Mucosa of rectum (tissue), 2 donors: Measurements from ENCODE around the gene ADGRB3.

Experiments used
- H3K27ac ChIP-seq, 2 donors: one replicate each; pipeline ENCODE4 v1.7.0; 2013; ENCODE audit warnings: inconsistent platforms in 2 of 2, low read depth in 2 of 2, low read length in 2 of 2
- H3K27me3 ChIP-seq, 2 donors: one replicate each; pipeline ENCODE4 v1.7.0; 2013; ENCODE audit warnings: low read length in 2 of 2; ENCODE audit not compliant: control insufficient read depth in 2 of 2, insufficient read depth in 2 of 2
- H3K36me3 ChIP-seq, 2 donors: one replicate each; pipeline ENCODE4 v1.7.0; 2013; ENCODE audit warnings: low read length in 2 of 2; ENCODE audit not compliant: control insufficient read depth in 2 of 2, insufficient read depth in 2 of 2
- H3K4me1 ChIP-seq, 2 donors: one replicate each; pipeline ENCODE4 v1.7.0; 2013; ENCODE audit warnings: low read length in 2 of 2, mild to moderate bottlenecking in 1 of 2; ENCODE audit not compliant: control insufficient read depth in 2 of 2, insufficient read depth in 2 of 2
- H3K4me3 ChIP-seq, 2 donors: one replicate each; pipeline ENCODE4 v1.7.0; 2013; ENCODE audit warnings: low read length in 2 of 2
- H3K9ac ChIP-seq, 2 donors: one replicate each; pipeline ENCODE4 v1.7.0; 2013; ENCODE audit warnings: low read length in 2 of 2, low read depth in 1 of 2, mild to moderate bottlenecking in 1 of 2
- H3K9me3 ChIP-seq, 2 donors: one replicate each; pipeline ENCODE4 v1.7.0; 2013; ENCODE audit warnings: low read length in 2 of 2; ENCODE audit not compliant: control insufficient read depth in 2 of 2
- donor health status: healthy.
- donor health status: Normal muscosa, but diverticular disease.

The ADGRB3 gene

GRCh38 chr6:68634726-68635411 is at the start of gene ADGRB3:
TSS of gene ADGRB3 (plus strand) at chr6:68635282. CDS start at chr6:68638676, 3,394 bp downstream.
- Histone ChIP-seq H3K9me3 (no peaks in the 10 kb centered on the region), H3K27me3 (peaks cover 15 to 18% of the 10 kb centered on the region in 2 donors), H3K4me3 (peak within 1 kb of the TSS; percentile 74 to 76), H3K4me1 (no peaks in the 10 kb centered on the region), H3K9ac (peak within 1 kb of the TSS in 1 of 2 donors; percentile 53), H3K27ac (peak within 1 kb of the TSS; percentile 12 to 26), H3K36me3 (no peaks in the 10 kb centered on the region)

DNA sequence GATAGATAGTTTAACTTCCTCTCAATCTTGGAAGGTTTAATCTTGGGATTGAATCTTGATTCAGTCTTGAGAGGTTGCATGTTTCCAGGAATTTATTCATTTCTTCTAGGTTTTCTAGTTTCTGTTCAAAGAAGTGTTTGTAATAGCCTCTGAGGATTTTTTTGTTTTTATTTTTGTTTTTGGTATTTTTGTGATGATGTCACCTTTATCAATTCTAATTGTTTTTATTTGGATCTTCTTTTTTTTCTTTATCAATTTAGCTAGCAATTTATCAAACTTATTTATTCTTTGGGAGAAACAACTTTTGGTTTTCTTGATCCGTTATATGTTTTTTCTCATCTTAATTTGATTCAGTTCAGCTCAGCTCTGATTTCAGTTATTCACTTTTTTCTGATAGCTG is 41.5 kb upstream of the ADGRB3 start:
- Histone ChIP-seq H3K27ac (no peak overlapping the region), H3K4me3 (no peak overlapping the region), H3K27me3 (no peaks in the 10 kb centered on the region), H3K36me3 (no peaks in the 10 kb centered on the region), H3K4me1 (no peaks in the 10 kb centered on the region), H3K9ac (no peak overlapping the region), H3K9me3 (peaks cover 0 to 3% of the 10 kb centered on the region in 2 donors)

DNA sequence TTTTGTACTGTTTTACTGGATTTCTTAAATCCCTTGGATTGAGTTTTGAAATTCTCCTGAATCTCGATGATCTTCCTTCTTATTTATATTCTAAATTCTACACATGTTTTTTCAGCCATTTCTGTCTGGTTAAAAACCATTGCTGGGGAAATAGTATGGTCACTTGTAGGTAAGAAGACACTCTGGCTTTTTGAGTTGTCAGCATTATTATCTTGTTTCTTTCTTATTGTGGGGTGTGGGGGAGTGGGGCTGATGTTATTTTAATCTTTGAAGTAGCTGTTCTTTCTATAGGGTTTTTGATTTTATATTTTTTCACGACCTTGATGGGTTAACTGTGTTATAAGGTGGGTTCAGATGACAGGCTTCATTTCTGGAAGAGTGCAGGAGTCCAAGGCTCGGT is 37.4 kb upstream of the ADGRB3 start:
- Histone ChIP-seq H3K9ac (no peak overlapping the region), H3K27me3 (no peaks in the 10 kb centered on the region), H3K4me1 (no peaks in the 10 kb centered on the region), H3K9me3 (no peaks in the 10 kb centered on the region), H3K36me3 (no peaks in the 10 kb centered on the region), H3K27ac (no peak overlapping the region), H3K4me3 (no peak overlapping the region)

DNA sequence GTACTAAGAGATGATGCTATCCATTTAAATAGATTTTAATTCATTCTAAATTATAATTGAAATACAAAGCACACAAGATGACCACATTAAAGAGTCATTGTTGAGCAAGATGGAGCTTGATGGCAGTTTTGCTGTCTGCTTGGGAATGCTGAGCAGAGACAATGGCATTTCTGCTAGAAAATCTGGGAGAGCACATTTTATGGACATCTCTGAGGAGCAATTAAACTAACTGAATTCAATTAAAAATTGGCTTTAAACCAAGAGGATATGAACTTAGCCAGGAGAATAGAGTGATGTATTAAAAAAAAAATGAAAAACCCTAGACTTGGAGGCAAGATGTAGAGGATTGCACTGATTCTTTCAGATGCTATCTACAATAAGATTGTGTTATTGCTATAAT is 19.1 kb upstream of the ADGRB3 start:
- H3K4me3 ChIP-seq: no peak overlapping the region
- H3K36me3 ChIP-seq: no peaks in the 10 kb centered on the region
- H3K9ac ChIP-seq: no peak overlapping the region
- no peaks in the 10 kb centered on the region for H3K9me3 ChIP-seq
- H3K4me1 ChIP-seq: no peaks in the 10 kb centered on the region
- H3K27me3 ChIP-seq: no peaks in the 10 kb centered on the region
- H3K27ac ChIP-seq: no peak overlapping the region

GRCh38 chr6:68625998-68626397 is 9.1 kb upstream of the ADGRB3 start:
- no peak overlapping the region for H3K27ac ChIP-seq
- no peaks in the 10 kb centered on the region for H3K27me3 ChIP-seq
- H3K9ac ChIP-seq: no peak overlapping the region
- no peak overlapping the region for H3K4me3 ChIP-seq
- no peaks in the 10 kb centered on the region for H3K36me3 ChIP-seq
- H3K9me3 ChIP-seq: no peaks in the 10 kb centered on the region
- no peaks in the 10 kb centered on the region for H3K4me1 ChIP-seq

- Histone ChIP-seq H3K9me3 (no peaks in the 10 kb centered on the region), H3K27me3 (no peaks in the 10 kb centered on the region), H3K9ac (no peak overlapping the region), H3K27ac (no peak overlapping the region), H3K36me3 (no peaks in the 10 kb centered on the region), H3K4me1 (no peaks in the 10 kb centered on the region), H3K4me3 (no peak overlapping the region)
Measured at GRCh38 chr6:68628161-68628560, 6.9 kb upstream of the ADGRB3 start.

- Histone ChIP-seq H3K27me3 (peaks cover 12 to 17% of the 10 kb centered on the region in 2 donors), H3K4me1 (no peaks in the 10 kb centered on the region), H3K9ac (no peak overlapping the region), H3K36me3 (no peaks in the 10 kb centered on the region), H3K9me3 (no peaks in the 10 kb centered on the region), H3K27ac (no peak overlapping the region), H3K4me3 (no peak overlapping the region)
Measured at GRCh38 chr6:68632734-68633133, 2.3 kb upstream of the ADGRB3 start.

DNA sequence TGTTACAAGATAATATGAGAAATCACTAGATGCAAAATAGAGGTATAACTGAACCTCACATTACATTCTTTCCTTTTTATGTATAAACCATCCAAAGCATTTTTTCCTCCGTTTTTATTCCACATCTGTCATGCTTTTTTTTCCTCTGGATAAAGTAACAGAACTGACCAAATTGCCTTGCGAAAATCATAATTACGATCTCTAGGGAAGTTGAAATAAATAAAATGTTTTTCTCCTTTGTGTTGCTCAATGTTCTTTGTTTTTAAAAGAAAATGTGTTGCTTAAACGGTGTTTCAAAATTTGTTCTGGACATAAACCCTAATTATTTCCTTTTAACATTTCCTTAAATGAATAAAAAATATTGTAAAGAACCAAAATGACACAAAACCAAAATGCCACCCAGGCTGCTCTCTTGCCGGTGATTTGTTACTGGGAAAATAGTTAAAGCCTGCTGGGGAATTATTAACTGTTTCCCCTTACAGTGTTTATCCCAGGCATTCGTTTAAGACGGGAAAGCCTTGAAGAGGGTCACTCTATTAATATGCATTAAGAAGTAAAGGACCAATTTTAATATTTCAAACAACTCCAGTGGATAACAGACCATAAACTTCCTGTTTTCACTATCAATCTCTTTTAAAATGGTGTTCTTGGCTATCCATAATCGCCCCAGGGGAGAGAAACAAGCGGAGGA is 1.7 kb upstream of the ADGRB3 start:
- Histone ChIP-seq H3K27me3 (peaks cover 15 to 18% of the 10 kb centered on the region in 2 donors), H3K27ac (no peak overlapping the region)

DNA sequence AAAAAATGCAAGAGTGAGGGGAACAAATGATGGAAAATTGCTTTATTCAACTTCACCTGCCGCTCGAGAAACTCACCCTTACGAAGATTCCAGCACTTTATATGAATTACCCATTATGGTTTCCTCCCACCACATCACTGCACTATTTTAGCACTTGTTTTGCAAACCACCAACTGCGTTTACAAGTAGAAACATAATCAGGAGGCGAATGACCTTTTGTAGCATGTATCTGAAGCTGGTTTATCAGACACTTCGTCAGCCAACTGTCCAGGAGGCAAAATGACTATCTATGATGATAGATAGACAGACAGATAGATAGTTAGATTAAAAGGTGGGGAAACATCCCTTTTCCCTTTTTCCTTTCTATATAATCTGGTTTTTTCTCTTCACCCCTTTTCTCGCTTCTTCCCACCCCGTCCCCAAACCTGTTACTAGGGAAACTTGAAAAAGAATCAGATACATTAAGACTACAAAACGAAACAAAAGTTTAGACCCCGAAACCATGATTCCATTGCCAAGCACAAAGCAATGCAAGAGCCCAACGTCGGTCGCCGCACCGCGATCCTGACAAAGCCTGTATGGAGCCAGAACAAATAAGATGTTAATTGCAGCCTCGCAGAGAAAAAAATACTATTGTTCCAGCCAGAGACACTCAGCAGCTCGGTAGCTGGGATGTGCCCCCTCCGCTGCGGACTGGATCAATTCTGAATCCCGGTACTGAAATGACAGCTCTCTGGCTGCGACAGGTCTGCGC is 933 bp upstream of the ADGRB3 start:
- H3K27me3 ChIP-seq: peaks cover 15 to 18% of the 10 kb centered on the region in 2 donors
- H3K4me3 ChIP-seq: peak overlapping the region; percentile 74 to 76
- H3K36me3 ChIP-seq: no peaks in the 10 kb centered on the region
- H3K9me3 ChIP-seq: no peaks in the 10 kb centered on the region
- no peaks in the 10 kb centered on the region for H3K4me1 ChIP-seq
- peak overlapping the region in 1 of 2 donors; percentile 5 for H3K9ac ChIP-seq
- H3K27ac ChIP-seq: peak overlapping the region; percentile 12 to 26

More for the DNA sequence above, 1.7 kb upstream of the ADGRB3 start:
- peak overlapping the region; percentile 6 to 76 for H3K4me3 ChIP-seq
- H3K9me3 ChIP-seq: no peaks in the 10 kb centered on the region
- H3K4me1 ChIP-seq: no peaks in the 10 kb centered on the region
- no peak overlapping the region for H3K9ac ChIP-seq
- H3K36me3 ChIP-seq: no peaks in the 10 kb centered on the region

GRCh38 chr6:68635412-68635705 is 277 bp downstream of the ADGRB3 start:
- peak overlapping the region in 1 of 2 donors; percentile 53 for H3K9ac ChIP-seq
- no peaks in the 10 kb centered on the region for H3K9me3 ChIP-seq
- H3K27ac ChIP-seq: peak overlapping the region in 1 of 2 donors; percentile 13
- H3K36me3 ChIP-seq: no peaks in the 10 kb centered on the region
- peak overlapping the region; percentile 60 to 74 for H3K4me3 ChIP-seq
- no peaks in the 10 kb centered on the region for H3K4me1 ChIP-seq
- peaks cover 15 to 18% of the 10 kb centered on the region in 2 donors for H3K27me3 ChIP-seq
